GM12878 (cell line): Measurements from ENCODE around the gene ALOX12B. TPM values are rescaled to one million over a fixed set of nuclear protein-coding genes. Genes with fewer than 3 reads are reported as not detected.

Experiments
- ATAC-seq: fragments of 200-7000 bp; cut with Tn5 transposase; 3 replicates; pipeline ENCODE4 v1.9.1; 2020; ENCODE audit warnings: mild to moderate bottlenecking, moderate library complexity
- BruUV-seq: library from RNA; stranded (reverse); fragments of 400-500 nt; replicated peaks from 2 replicates; lab custom pipeline; 2021; lab: Mats Ljungman, UMichigan
- CTCF ChIA-PET: fragments of 300-600 bp; sonication (Branson Sonifier 250); formaldehyde crosslinking; extraction: SDS; loops from one replicate; lab custom pipeline; 2021; ENCODE audit warnings: inconsistent platforms; lab: Yijun Ruan, JAX
- POLR2A ChIA-PET: fragments of 350-600 bp; formaldehyde crosslinking; extraction: SDS; loops from one replicate; lab custom pipeline; 2021; ENCODE audit warnings: inconsistent platforms; lab: Charles Lee
- RAD21 ChIA-PET: fragments of 300-600 bp; sonication (Branson Sonifier 250); formaldehyde crosslinking; loops from one replicate; lab custom pipeline; 2023; ENCODE audit warnings: antibody characterized with exemption; ENCODE audit not compliant: unreplicated experiment; lab: Charles Lee
- SMC1A ChIA-PET: fragments of 300-600 bp; sonication (Branson Sonifier 250); formaldehyde crosslinking; loops from one replicate; lab custom pipeline; 2023; ENCODE audit not compliant: unreplicated experiment, uncharacterized antibody; lab: Charles Lee
- DNase-seq: peaks from one replicate; pipeline ENCODE4 v3.0.0-alpha.2; 2011; ENCODE audit warnings: low read depth, low spot score
- FAIRE-seq: peaks from 3 replicates; lab custom pipeline; 2011; peaks lifted over from hg19 to GRCh38; lab: Jason Lieb, UNC
- H2AFZ ChIP-seq: 2 replicates; pipeline ENCODE4 v1.6.0; 2011; ENCODE audit warnings: low read depth, low read length, control low read depth; ENCODE audit not compliant: control insufficient read depth
- H3K27ac ChIP-seq: 2 replicates; pipeline ENCODE4 v1.5.1; 2011; ENCODE audit warnings: control low read depth; ENCODE audit not compliant: control insufficient read depth, insufficient read depth
- H3K27me3 ChIP-seq, 2 experiments: replicated peaks in 1 of 2; 2 replicates each; pipeline versions ENCODE4 v1.6.0 to v1.6.1; 2011; ENCODE audit warnings: low read length in 1 of 2; ENCODE audit not compliant: control insufficient read depth in 2 of 2, insufficient read depth in 2 of 2
- H3K36me3 ChIP-seq, 2 experiments: 2 replicates each; pipeline ENCODE4 v1.5.1; 2011; ENCODE audit warnings: low read length in 1 of 2; ENCODE audit not compliant: control insufficient read depth in 2 of 2, insufficient read depth in 2 of 2
- H3K4me1 ChIP-seq: 2 replicates; pipeline ENCODE4 v1.6.1; 2011; ENCODE audit warnings: mild to moderate bottlenecking, low read length, moderate library complexity, mixed read lengths; ENCODE audit not compliant: control insufficient read depth, insufficient read depth
- H3K4me2 ChIP-seq: 2 replicates; pipeline ENCODE4 v1.6.0; 2011; ENCODE audit warnings: control low read depth; ENCODE audit not compliant: control insufficient read depth, insufficient read depth
- H3K4me3 ChIP-seq: fragments of 200-600 bp; sonication (generic); 2 replicates; pipeline ENCODE4 v1.5.1; 2016
- H3K79me2 ChIP-seq: 2 replicates; pipeline ENCODE4 v1.6.0; 2011; ENCODE audit warnings: low read length; ENCODE audit not compliant: control insufficient read depth, insufficient read depth
- H3K9ac ChIP-seq: 2 replicates; pipeline ENCODE4 v1.8.0; 2011; ENCODE audit warnings: low read length, control low read depth, mixed read lengths; ENCODE audit not compliant: control insufficient read depth, insufficient read depth
- H3K9me3 ChIP-seq: replicated peaks from 3 replicates; pipeline ENCODE4 v1.5.1; 2011; ENCODE audit warnings: mild to moderate bottlenecking, low read length; ENCODE audit not compliant: control insufficient read depth, insufficient read depth
- H4K20me1 ChIP-seq: 2 replicates; pipeline ENCODE4 v1.6.0; 2011; ENCODE audit not compliant: control insufficient read depth, insufficient read depth
- ATF7 ChIP-seq: fragments of 450-650 bp; IDR thresholded peaks from 2 replicates; pipeline ENCODE4 v1.6.1; 2016; ENCODE audit warnings: low read depth, mild to moderate bottlenecking
- BCL3 ChIP-seq: IDR thresholded peaks from 2 replicates; pipeline ENCODE4 v1.6.1; 2011; ENCODE audit warnings: borderline replicate concordance, low read depth, mild to moderate bottlenecking, moderate library complexity, low read length; ENCODE audit not compliant: insufficient read depth, poor library complexity, severe bottlenecking
- BHLHE40 ChIP-seq, 2 experiments: fragments of 450-650 bp in 1 of 2; IDR thresholded peaks; 2 replicates each; pipeline ENCODE4 v1.6.1; 2011 to 2017; ENCODE audit warnings: low read depth in 2 of 2, borderline replicate concordance in 1 of 2, improper control_type of control experiment in 1 of 2, low read length in 1 of 2, mild to moderate bottlenecking in 1 of 2
- CUX1 ChIP-seq: IDR thresholded peaks from 2 replicates; pipeline ENCODE4 v1.6.1; 2012; ENCODE audit warnings: improper control_type of control experiment, low read depth, low read length; ENCODE audit not compliant: insufficient replicate concordance
- FOXM1 ChIP-seq: IDR thresholded peaks from 2 replicates; pipeline ENCODE4 v1.6.1; 2012; ENCODE audit warnings: low read depth, mild to moderate bottlenecking, inconsistent platforms, low read length, moderate library complexity
- GABPA ChIP-seq: IDR thresholded peaks from 2 replicates; pipeline ENCODE4 v1.6.1; 2014; ENCODE audit warnings: antibody characterized with exemption, low read depth, mild to moderate bottlenecking, inconsistent platforms
- HCFC1 ChIP-seq: fragments of 150-350 bp; IDR thresholded peaks from 2 replicates; pipeline ENCODE4 v1.6.1; 2014; ENCODE audit warnings: low read length
- HSF1 ChIP-seq: fragments of 150-350 bp; IDR thresholded peaks from 2 replicates; pipeline ENCODE4 v1.6.1; 2014; ENCODE audit warnings: mild to moderate bottlenecking, low read depth, low read length
- MAX ChIP-seq: IDR thresholded peaks from 2 replicates; pipeline ENCODE4 v1.6.1; 2012; ENCODE audit warnings: low read depth, low read length, improper control_type of control experiment
- MEF2A ChIP-seq: IDR thresholded peaks from 2 replicates; pipeline ENCODE4 v1.6.1; 2011; ENCODE audit warnings: low read depth, mild to moderate bottlenecking, low read length, moderate library complexity; ENCODE audit not compliant: insufficient read depth
- NBN ChIP-seq: fragments of 450-650 bp; IDR thresholded peaks from 2 replicates; pipeline ENCODE4 v1.6.1; 2016
- NFYB ChIP-seq: IDR thresholded peaks from 2 replicates; pipeline ENCODE4 v1.6.1; 2011; ENCODE audit warnings: low read depth, mild to moderate bottlenecking, low read length, improper control_type of control experiment, moderate library complexity; ENCODE audit not compliant: insufficient read depth
- POLR2AphosphoS2 ChIP-seq: IDR thresholded peaks from 2 replicates; pipeline ENCODE4 v1.6.1; 2011; ENCODE audit warnings: low read depth, mild to moderate bottlenecking, low read length, improper control_type of control experiment, moderate library complexity
- RFX5 ChIP-seq: IDR thresholded peaks from 2 replicates; pipeline ENCODE4 v1.6.1; 2011; ENCODE audit warnings: low read depth, low read length, improper control_type of control experiment
- WGBS: methylation state at CpG from one replicate; pipeline ENCODE4 v1.1.6; 2016; ENCODE audit warnings: low lambda C conversion rate; ENCODE audit not compliant: insufficient replicate concordance, insufficient coverage; ENCODE audit errors: missing lambda C conversion rate; 5-methylcytosine and 5-hydroxymethylcytosine counted together
- in situ Hi-C: fragments of 300-500 bp; cut with MboI; formaldehyde crosslinking; loops from 9 replicates; pipeline ENCODE4 v1.14.3; 2018; ENCODE audit warnings: mixed read lengths
- intact Hi-C: fragments of 100-400 bp; cut with micrococcal nuclease; formaldehyde crosslinking; loops from one replicate; pipeline ENCODE4 v1.14.2; 2022; ENCODE audit not compliant: unreplicated experiment
- polyA plus RNA-seq, 11 experiments: library from polyadenylated mRNA; depleted of rRNA in 4 of 11; unstranded in 6 of 11; stranded (reverse) in 5 of 11; fragments of >200 nt; fragmentation: Nextera tagmentation in 4 of 11; fragmentation: Illumina TruSeq in 1 of 11; extraction: Ambion mirVana in 4 of 11; extraction: Trizol in 1 of 11; gene quantifications; 1 replicate in 1 of 11; 2 replicates in 10 of 11; pipeline versions ENCODE4 v1.2.1 to v1.2.3, GENCODE V29; 2011 to 2016; ENCODE audit warnings: inconsistent platforms in 2 of 11, missing spikeins in 2 of 11, low read depth in 1 of 11
- total RNA-seq, 4 experiments: library from RNA; depleted of rRNA in 3 of 4; stranded (reverse); fragments of >200 nt in 3 of 4; fragmentation: Illumina TruSeq in 1 of 4; extraction: Trizol in 1 of 4; gene quantifications; 2 replicates each; pipeline versions ENCODE4 v1.2.1 to v1.2.3, GENCODE V29; 2013 to 2021

The ALOX12B gene
- total and polyA plus RNA-seq, 10 of the 15 experiments (the other 5 are each of a cell fraction or from before 2014, with no cell fraction given) = 0.17 to 0.54 TPM; not detected in 8

- TF ChIP-seq MAX (no peak), MEF2A (no peak), HCFC1 (no peak), GABPA (no peak), HSF1 (no peak), BCL3 (no peak), ATF7 (no peak)
Observed at GRCh38 chr17:8116776-8117175, 29.3 kb upstream of the ALOX12B start (continued).

- intact Hi-C loops = no loop called here
- SMC1A ChIA-PET = interaction anchor here (1.0 to 2.7 kb wide), 8 partner anchors 8 to 52 kb away, joined by 3 to 13 read pairs (median 5); no protein-coding TSS in a partner anchor
- TF ChIP-seq RFX5 (no peak), FOXM1 (no peak), POLR2AphosphoS2 (no peak), NFYB (no peak), CUX1 (no peak), BHLHE40 (IDR thresholded peaks at IDR 0.05; ENCODE audit: borderline replicate concordance in 1 of 2, low read depth in 2 of 2, low read length in 1 of 2) (no peak), NBN (no peak)
Observed at GRCh38 chr17:8110907-8111306, 23.4 kb upstream of the ALOX12B start.

More at GRCh38 chr17:8110907-8111306, 23.4 kb upstream of the ALOX12B start:
- FAIRE-seq (no peak), DNase-seq (no peak), ATAC-seq (no peak)
- H3K9ac ChIP-seq = no peak overlapping the region
- ChIA-PET RAD21 (interaction anchor here (0.8 to 2.4 kb wide), 10 partner anchors 8 to 53 kb away, joined by 3 to 11 read pairs (median 4); partner anchors contain the start of gene ALOXE3), CTCF (interaction anchor here (0.6 to 14.3 kb wide), 21 partner anchors 8 to 405 kb away, joined by 3 to 189 read pairs (median 4); partner anchors contain the start of genes ALOX12B and ALOXE3), POLR2A (interaction anchor here (0.5 to 0.9 kb wide), 2 partner anchors 51 to 78 kb away, joined by 3 read pairs; no protein-coding TSS in a partner anchor)
- no peaks in the 10 kb centered on the region for H3K36me3 ChIP-seq
- H3K9me3 ChIP-seq = no peaks in the 10 kb centered on the region
- no TSS peak for BruUV-seq
- 43% methylated on average over 6 of the region's 6 CpGs for WGBS
- no peak overlapping the region for H3K4me2 ChIP-seq
- no peaks in the 10 kb centered on the region for H3K79me2 ChIP-seq
- H3K4me1 ChIP-seq = peaks cover 4% of the 10 kb centered on the region
- in situ Hi-C loops = loop anchor here (5.0 kb wide), 1 partner anchor 34 kb away; no protein-coding TSS in a partner anchor
- no peak overlapping the region for H3K4me3 ChIP-seq
- no peak overlapping the region for H2AFZ ChIP-seq
- no peaks in the 10 kb centered on the region; a peak in 2 of 4 replicates for H3K27me3 ChIP-seq
- H4K20me1 ChIP-seq = no peaks in the 10 kb centered on the region
- H3K27ac ChIP-seq = no peak overlapping the region
